Measurements from ENCODE around the gene DTWD1.
"Not testable (repeated sequence)": the region's sequence is repeated elsewhere in the genome, so short reads cannot be mapped to it uniquely, and the experiment has no call there.

DTWD1 gene

DNA sequence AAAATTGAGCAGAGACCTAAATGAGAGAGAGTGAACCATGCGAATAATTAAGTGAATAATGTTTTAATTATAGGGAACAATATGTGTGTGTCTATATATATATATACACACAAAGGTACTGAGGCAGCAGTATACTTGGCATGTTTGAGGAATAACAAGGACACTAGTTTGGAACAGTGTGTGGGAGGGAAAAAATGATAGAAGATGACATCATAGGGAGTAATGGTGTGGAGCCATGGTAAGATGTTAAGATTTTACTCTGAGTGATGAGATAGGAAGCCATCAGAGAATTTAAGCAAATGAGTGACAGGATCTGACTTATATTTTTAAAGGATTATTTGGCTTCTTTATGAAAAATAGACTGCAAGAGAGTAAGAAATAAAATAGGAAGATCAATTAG, 29.1 kb downstream of the DTWD1 start:
- DNase-seq = no peak

- no peak for DNase-seq
These were observed 29.8 kb downstream of the DTWD1 start for GRCh38 chr15:49650676-49651075.

- no peak for DNase-seq
These were observed 32.1 kb downstream of the DTWD1 start for GRCh38 chr15:49652922-49653321.

GRCh38 chr15:49656734-49657133, 35.9 kb downstream of the DTWD1 start:
- DNase-seq = no peak

DNA sequence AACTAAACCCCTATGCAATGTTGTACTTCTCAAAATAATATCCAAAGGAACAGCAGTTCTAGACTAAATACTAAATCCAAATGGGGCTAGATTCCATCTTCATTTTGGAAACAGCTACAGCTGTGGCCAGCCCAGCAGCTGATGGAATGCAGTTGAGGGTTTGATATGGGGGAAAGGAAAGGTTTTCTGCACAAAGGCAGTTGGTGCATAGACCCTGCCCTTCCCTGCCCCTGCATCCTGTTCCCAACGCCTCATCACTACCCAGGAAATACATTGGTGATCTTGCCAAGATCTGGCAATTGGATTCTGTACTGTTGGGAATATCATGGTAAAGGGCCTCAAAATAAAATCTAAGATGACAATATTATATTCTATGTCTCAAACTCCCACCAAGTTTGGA, 43.9 kb downstream of the DTWD1 start:
- no peak for DNase-seq

GRCh38 chr15:49666486-49666885, 45.6 kb downstream of the DTWD1 start:
- DNase-seq = not testable (repeated sequence)

GRCh38 chr15:49669288-49669687, 48.4 kb downstream of the DTWD1 start:
- DNase-seq = no peak

DNA sequence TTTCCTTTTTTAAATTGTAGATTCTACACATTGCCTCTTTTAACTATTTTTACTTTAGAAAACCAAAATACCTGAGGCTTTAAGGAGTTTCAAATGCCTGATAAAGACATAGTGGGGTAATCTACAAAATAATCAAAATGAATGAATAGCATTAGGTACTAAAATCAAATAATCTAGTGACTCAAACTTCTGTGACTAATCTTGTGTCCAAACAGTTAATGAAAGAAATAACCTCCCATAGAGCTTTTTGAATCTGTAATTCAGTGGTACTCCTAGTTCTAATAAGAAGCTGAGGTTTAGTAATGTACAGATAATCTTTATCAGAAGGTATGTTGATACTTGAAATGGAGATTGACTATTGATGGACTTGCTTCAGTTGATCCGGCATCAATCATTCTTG, 53.0 kb downstream of the DTWD1 start:
- no peak for DNase-seq

DNA sequence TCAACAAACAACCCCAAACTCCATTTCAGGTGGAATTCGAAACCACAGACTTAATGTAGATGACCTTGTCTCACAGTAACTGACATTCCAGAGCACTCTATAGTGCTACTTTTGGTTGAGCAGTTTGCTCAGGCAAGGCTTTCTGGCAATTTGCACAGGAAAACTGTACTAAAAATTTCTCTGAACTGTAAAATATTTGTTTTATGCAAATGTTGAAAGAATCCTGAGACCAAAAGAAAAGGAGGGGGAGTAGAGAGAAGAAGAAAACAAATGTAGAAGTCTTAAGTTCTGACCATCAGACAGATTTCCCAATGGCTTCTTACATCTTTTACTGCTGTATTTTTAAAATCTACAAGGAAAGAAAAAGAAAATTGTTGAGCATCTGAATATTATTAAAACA, 53.5 kb downstream of the DTWD1 start:
- DNase-seq = no peak

DNA sequence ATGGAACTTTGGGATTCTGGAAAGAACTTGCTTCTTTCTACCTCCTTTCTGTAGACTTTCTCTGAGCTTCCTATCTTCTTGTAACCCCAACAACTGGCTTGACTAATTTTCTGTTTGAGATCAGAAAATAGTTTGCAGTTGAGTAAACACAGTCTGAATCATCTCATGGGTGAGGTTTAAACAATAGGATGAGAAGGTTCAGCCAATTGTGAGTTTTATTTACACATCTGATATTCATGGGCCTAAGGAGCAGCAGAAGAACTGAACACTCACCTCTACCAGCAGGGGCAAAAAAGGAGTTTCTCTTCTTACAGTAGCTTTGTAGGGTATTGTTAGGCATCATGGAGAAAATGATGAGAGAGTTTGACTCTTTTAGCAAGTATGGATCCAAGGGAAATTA, 54.2 kb downstream of the DTWD1 start:
- no peak for DNase-seq

- DNase-seq = no peak
These were observed 57.8 kb downstream of the DTWD1 start for GRCh38 chr15:49678655-49679054.

DNA sequence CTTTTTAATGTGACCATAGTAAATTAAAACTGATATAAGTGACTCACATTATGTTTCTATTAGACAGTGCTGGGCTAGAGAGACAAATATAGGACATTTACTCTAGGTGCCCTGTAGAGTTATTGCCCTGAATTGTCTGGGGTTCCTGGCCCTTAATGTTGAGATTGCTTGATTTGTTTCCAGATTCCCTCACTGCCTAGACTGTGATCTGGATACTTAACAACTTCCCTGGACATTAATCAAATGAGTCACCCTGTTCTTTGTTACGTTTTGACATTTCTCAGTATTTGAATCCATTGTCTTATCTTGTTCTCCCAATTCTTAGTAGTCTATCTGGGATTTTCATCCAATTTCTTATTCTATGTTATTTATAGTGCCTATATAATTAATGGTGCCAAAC, 65.8 kb downstream of the DTWD1 start:
- no peak for DNase-seq

DNA sequence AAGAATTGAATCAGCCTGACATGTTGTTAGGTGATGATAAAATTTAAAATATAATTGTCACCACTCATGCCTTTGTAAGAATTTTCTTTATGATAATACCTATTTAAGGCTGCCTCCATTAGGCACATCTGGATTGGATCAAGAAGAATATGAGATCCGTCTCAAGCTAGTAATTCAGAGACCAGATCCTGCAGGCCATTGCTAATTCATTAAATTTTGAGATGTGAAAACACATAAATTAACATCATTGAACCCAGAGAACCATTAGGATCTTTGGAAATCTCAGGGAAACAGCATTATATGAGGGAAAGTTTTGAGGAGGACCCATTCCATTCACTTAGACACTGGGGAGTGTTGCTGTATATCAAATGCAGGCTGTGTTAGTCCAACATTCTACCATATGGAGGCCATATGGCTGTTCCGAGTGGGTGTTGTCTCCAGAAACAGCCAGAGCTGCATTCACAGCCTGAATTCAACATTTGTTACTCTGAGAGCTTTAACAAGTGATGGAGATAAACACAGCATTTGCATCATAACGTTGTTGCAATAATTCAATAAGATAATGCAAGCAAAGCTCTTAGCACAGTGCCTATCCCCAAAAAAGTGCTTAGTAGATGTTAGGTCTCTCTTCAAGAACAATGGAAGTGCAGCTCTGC, 67.4 kb downstream of the DTWD1 start:
- no peak for DNase-seq

- DNase-seq = no peak
These were observed 71.8 kb downstream of the DTWD1 start for GRCh38 chr15:49692514-49693090.

DNA sequence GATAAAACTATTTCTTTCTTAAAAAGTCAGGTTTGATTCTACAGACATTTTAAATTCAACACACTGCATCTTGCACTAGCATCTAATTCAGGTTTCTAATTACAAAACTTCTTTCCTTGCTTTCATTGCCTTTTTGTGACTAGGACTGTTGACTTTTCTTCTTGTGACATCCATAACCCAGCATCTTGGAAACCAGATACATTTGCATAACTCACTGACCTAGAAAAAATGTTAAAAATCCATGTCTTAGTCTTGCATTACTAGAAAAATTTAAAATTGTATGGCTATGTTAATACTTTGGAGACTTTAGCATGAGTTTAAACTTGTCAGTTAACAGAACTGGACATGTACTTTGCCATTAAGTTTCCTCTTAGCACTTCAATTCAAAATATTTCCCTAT, 72.7 kb downstream of the DTWD1 start:
- no peak for DNase-seq

GRCh38 chr15:49696433-49696832, 75.6 kb downstream of the DTWD1 start:
- no peak for DNase-seq

- DNase-seq = no peak
These were observed 76.3 kb downstream of the DTWD1 start for GRCh38 chr15:49697121-49697520.

GRCh38 chr15:49702982-49703381, 82.1 kb downstream of the DTWD1 start:
- DNase-seq = not testable (repeated sequence)

Measured in right forelimb (tissue), 1 donor.